NCI-H82 treated with DMSO at 0.1 percent for 48 hours (cell line): ENCODE results near the gene UCK1.

Source experiments
- DNase-seq: peaks from one replicate; lab custom pipeline; 2025; ENCODE audit not compliant: unreplicated experiment; lab: John Stamatoyannopoulos, UW

The UCK1 gene

GRCh38 chr9:131530920-131531832, at the start of gene UCK1:
Gene UCK1, minus strand, starts transcription at chr9:131531263. Its CDS starts 89 bp downstream, at chr9:131531174.
- DNase-seq = peak; percentile 64

- DNase-seq = no peak
Measured at GRCh38 chr9:131580358-131580757, 49.3 kb upstream of the UCK1 start.

- no peak for DNase-seq
Measured at GRCh38 chr9:131579789-131580211, 48.7 kb upstream of the UCK1 start.

- no peak for DNase-seq
Measured at GRCh38 chr9:131578731-131579504, 47.9 kb upstream of the UCK1 start.

GRCh38 chr9:131578021-131578420, 47.0 kb upstream of the UCK1 start:
- no peak for DNase-seq

- DNase-seq = no peak
Measured at GRCh38 chr9:131577005-131578000, 46.2 kb upstream of the UCK1 start.

- no peak for DNase-seq
Measured at GRCh38 chr9:131575946-131576853, 45.1 kb upstream of the UCK1 start.

- no peak for DNase-seq
Measured at GRCh38 chr9:131574730-131575640, 43.9 kb upstream of the UCK1 start.

- DNase-seq = no peak
Measured at GRCh38 chr9:131567910-131568309, 36.8 kb upstream of the UCK1 start.

- no peak for DNase-seq
Measured at GRCh38 chr9:131566158-131566557, 35.1 kb upstream of the UCK1 start.

- no peak for DNase-seq
Measured at GRCh38 chr9:131565369-131565768, 34.3 kb upstream of the UCK1 start.

GRCh38 chr9:131562032-131562959, 31.2 kb upstream of the UCK1 start:
- no peak for DNase-seq

GRCh38 chr9:131559421-131560000, 28.4 kb upstream of the UCK1 start:
- no peak for DNase-seq

GRCh38 chr9:131557855-131558548, 26.9 kb upstream of the UCK1 start:
- DNase-seq = no peak

- no peak for DNase-seq
Measured at GRCh38 chr9:131555841-131556673, 25.0 kb upstream of the UCK1 start.

- DNase-seq = no peak
Measured at GRCh38 chr9:131554843-131555351, 23.8 kb upstream of the UCK1 start.
